IPS DF 4.7 (cell line): ENCODE results near the gene ZFHX3.

Experiments
- DNase-seq: peaks from one replicate; pipeline ENCODE4 v3.0.0-alpha.2; 2013; ENCODE audit warnings: low spot score; ENCODE audit errors: extremely low read depth

ZFHX3 gene

DNA sequence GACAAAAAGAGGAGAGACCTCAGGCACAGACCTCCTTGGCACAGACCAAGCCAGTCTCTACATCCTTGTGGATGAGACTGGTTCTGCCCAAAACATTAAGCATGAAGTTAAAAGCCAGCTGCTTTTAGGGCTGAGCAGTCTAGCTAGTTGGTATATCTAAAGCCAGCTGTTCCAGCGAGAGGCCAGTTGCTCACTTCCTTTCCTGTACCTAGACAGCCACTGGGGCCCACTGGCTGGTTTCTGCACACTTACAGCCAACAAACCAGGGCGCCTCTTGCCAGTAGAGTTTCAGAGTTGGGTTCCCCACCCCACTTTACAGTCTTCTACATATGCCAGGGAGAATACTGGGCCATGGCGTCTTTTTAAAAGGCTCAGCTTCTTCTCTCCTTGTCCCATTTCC is 242.4 kb downstream of the ZFHX3 start:
- no peak for DNase-seq

DNA sequence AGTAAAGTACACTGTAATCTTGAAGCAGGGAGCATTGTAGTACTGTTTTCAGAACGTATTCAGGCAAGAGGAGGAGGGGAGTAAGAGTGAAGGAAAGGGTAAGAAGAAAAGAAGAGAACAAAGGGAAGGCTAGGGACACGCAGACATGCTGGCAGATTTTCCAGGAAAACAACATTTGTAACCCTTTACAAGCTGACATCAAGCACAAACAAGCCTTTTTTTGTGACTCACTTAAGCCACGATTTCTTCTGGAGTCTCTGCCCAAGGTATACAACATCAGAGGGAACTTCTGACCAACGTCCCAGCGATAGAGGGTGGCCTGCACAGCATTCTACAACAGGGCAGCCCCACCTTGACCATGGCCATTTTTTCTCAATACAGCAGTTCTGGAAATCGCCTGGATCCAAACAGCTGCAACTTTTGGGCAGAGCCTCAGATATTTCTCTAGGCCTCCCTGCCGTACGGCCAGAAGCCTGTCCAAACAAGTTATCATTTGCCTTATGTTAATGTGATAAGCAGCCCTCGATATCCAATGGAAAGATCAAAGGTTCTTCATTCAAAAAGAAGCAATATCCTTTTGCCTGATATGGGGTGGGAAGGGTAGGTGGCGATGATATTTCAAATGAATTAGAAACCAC is 247.3 kb downstream of the ZFHX3 start:
- DNase-seq = no peak

DNA sequence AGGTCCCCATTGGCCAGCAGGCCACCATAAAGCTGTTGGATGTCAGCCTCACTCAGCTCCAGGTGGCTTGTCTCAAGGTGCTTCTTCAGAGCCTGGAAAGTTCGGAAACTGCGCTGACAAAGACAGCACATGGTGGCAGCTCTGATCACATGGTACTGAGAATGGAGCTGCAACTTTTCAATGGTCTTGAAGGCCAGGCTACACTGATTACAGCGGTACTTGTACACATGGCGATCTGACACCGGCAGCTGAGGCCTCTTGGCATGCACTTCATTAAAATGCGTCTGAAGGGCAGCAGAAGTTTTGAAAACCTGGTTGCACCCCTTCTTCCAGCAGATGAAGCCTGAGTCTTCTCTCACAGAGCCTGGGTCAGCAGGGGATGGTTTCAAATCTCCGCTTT is 249.7 kb downstream of the ZFHX3 start:
- DNase-seq = no peak

DNA sequence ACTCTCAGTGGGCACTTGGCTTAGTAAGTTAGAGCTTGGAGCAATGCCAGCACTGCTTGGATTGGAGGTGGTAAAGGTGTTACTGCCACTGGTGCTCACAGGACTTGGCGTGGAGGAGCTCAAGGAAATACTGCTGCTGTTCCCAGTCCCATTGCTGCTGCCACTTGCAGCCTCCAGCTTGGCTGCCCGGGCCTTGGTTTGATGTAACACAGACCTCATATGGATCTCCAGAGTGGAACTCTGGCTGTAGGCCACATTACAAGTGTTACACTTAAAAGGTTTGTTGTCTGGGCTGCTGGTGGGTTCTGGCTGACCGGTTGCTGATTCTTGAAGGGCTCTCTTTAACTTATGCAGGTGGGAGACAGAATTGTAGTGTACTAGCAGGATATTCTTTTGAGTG is 250.3 kb downstream of the ZFHX3 start:
- DNase-seq = no peak

DNA sequence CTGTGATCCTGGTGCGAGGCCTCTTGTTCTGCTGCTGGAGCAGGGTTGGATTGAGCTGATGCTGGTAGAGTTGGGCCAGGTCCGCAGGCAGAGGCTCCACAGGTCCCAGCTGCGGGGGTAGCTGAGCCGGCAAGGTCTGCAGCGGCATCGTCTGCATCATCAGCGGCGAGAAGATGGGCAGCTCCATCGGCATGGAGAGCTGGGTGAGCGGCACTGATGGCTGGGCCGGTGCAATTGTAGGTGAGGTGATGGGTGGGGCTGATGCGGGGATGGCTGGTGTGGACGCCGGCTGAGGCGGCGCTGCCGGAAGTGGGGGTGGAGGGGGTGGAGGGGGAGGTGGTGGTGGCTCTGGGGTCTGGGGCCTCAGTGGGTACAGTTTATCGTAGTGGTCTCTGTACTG is 251.7 kb downstream of the ZFHX3 start:
- DNase-seq = no peak

DNA sequence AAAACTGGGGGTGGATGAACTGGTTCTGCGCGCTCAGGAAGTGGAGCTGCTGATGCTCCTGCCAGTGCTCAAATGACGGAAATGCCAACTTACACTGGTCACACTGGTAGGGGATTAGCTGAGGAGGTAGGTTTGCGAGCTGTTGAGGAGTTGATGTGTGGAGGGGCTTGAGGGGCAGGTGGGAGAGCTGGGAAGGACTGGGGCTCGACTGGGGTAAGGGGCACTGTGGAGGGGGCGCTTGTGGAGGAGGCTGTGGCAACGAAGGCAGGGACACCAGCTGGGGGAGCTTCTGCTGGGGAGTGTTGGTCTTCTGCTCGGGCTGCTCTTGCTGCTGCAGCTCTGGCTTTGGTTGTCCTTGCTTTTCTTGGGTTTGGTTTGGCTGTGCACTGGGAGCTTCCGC is 252.9 kb downstream of the ZFHX3 start:
- no peak for DNase-seq

DNA sequence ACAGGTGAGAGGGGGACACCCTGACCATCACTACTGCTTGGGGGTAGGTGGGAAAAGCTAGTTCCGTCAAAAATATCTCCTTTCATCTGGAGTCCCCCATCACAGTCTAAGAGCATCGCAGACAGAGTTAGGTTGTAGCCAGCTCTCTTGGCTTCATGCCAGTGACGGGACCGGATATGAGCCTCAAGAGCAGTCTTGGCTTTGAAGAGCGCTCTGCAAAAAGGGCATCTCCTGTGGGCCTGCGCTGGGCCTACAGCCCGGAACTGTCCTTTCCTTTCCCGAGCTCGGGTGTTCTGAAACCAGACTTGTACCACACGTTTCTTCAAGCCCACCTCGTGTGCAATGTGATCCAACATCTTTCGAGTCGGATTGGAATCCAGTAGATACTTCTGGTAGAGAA is 253.6 kb downstream of the ZFHX3 start:
- no peak for DNase-seq

DNA sequence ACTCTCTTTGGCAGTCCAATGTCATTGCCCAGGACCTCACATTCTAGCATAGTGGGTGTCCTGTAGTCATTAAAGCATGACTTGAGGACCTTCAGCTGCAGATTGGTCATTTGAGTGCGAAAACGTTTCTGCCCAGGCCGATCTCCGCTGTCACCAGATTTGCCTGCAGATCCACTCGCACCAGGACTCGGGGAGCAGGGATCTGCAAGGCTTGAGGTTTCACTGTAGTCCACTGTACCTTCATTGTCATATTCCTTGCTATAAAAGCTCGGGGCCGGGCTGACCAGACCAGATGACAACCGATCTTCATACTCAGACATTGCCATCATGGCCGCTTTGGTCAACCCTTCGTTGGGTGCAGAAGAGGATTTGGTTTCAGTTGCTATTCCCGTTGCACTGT is 254.2 kb downstream of the ZFHX3 start:
- DNase-seq = no peak

DNA sequence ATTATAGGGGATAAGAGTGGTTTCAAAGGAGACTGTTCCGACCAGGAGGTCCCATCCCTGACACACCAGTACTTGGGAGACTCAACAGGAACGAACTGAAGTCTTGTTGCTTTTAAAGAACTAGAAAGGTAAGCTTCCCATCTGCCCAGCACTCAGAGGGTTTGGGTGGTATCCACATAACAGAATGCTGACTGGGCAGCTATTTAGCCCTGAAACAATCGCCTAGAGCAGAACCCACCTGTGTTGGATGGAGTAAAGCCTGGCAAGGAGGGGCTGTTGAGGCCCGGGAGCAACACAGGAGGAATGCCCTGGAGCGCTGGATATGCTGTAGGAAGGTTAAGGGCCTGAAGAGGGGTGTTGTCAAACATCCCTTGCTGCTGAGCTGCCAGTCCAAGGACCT is 254.9 kb downstream of the ZFHX3 start:
- DNase-seq = no peak

DNA sequence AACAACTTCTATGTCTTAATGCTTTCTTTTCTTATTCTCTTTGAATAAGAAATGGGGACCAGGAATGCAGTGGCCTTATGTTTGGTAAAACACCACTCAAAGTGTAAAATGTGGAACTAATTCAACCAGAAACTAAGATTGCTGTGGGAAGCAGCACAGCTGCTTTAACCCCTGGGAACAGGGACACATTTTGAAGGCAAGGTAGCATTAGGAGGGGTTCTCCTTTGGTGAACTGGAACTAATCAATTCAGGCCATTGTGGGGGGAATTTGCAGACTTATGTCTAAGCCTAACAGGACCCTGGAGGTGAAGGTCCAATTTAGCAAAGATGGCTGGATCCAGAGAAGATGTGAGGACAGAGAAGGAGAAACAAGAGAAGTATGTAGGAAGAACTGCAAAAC is 256.1 kb downstream of the ZFHX3 start:
- no peak for DNase-seq

DNA sequence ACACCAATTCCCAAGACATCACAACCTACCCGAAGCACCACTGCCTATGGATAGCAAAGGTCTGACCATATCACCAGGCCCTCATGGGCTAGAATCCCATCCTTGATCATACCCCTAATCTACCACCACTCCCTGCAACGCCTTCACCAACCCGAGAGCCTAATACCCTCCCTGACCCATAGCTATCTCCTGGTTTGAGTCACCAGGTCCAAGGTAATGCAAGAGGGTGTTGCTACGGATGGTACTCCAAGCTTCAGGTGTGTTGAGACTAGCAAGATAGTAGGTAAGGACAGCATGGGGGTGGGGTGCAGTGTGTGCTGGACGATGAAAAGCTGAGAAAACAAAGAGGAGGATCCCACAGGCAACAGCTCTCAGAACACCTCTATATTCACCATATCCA is 258.0 kb downstream of the ZFHX3 start:
- DNase-seq = no peak

DNA sequence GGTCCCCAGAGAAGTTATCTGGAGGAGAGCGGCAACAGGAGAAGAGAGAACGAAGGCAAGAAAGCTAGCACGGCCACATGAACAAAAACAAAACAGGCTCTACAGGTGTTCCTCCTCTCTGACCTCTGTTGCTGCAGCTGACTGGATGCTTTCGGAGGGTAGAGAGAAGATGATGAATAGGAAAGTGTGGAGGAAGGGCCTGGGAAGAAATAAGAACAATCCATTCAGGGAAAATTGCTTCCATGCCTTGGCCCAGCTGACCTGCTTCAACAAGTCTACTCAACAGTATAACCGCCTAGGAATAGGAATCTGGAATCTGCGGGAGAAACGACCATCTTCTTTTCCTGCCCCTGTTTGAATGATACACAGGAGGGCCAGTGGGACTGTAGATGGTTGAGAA is 258.5 kb downstream of the ZFHX3 start:
- no peak for DNase-seq

DNA sequence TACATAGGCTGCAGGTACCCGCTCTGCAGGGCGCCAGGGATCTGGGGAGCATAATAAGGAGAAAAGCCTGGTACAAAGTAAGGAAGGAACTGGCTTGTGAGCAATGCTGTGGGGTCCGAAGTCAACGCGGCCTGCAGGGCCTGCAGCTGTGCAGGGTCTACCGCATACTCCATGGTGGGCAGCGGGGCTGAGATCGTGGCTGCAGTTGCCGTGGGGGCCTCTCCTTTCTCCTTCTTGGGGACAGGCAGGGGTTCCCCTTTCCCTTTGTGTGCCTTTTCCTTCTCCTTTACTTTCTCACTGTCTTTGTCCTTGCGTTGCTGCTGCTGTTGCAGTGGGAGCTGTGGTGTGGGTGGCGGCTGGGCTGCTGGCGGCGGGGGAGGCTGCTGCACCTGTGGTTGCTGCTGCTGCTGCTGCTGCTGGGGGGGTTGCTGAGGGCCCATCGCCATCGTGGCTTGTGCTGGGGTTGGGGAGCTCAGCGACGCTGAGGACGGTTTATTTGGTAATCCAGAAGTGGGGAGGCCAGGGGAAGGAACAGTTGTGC is 259.6 kb downstream of the ZFHX3 start:
- no peak for DNase-seq

DNA sequence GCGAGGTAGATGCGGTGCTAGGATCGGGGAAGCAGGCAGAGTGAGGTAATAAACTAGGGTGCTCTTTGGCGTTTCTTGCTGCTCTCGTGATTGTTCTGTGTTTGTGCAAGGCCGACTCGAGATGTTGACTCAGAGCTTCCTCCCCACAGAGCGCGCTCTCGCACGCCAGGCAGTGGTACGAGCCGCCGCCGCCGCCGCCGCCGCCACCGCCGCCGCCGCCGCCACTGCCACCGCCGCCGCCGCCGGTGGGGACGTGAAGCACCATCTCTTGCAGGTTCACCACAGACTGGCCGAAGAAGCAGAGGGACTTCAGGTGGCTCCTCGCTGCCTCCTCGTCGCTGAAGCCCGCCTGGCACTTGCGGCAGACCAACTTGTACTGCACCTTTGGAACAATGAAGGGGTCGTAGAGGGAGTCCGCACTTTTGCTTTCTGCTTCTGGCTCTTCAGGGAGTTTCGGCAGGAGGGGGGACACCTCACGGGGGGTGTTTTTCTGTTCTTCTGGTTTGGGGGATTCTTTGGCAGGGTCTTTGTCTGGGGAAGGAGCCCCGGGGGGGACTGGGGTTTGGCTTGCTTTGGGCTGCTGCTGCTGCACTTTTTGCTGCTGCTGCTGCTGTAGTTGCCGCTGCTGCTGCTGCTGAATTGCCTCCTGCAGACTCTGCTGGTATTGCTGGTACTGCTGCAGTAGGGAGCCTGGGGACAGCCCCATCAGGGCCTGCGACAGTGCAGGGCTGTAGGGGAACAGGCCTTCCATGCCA is 260.2 kb downstream of the ZFHX3 start:
- DNase-seq = no peak

DNA sequence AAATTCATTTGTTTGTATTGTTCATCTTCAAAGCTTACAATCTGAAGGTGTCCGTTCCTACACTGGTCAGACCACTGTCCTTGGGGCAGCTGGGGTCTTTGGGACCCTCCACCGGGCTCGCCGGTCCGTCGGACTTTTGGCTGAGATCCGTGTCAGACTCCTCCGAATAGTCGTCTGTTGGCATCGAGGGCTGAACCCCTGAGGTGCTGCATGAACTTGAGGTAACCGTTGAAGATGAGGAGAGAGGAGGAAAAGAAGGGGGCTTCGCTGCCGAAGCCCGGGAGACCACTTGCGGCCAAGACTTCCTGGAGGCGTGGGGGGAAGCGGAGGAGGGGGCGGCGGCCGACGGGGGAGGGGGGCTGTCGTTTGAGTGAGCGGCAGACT is 260.8 kb downstream of the ZFHX3 start:
- no peak for DNase-seq

DNA sequence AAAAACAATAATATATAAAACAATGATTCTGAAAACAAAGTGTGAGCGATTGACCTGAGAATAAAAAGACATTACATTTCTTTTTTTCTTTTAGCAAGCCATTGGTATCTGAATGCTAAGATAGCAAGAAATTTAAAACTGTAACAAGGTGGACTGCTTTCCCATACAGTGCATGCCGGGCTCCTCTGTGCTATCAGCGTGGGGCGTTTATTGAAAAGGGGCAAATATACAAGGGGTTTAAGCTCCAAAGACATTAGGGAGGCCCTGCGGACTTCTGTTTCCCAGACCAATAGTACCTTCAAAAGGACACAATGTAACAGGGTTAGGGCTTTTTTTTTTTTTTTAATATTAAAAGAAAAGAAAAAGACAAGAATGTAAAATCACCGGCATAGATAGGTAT is 261.3 kb downstream of the ZFHX3 start:
- no peak for DNase-seq

DNA sequence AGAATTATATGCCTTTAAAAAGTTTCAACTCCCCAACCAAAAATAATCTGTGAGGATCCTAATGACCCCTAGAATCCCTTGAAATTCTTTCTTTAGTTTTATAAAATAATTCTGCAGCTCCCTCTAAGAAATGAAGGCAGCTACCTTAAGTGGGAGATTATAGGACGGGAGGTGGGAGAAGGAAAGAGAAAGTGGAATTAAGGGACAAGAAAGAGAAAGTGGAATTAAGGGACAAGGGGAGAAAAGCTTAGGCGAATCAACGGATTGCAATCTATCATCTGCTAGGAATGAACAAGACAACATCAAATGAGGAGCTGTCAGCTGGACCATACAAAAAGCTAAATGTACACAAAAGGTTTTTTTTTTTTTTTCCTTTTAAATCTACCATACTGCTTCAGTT is 262.0 kb downstream of the ZFHX3 start:
- no peak for DNase-seq

DNA sequence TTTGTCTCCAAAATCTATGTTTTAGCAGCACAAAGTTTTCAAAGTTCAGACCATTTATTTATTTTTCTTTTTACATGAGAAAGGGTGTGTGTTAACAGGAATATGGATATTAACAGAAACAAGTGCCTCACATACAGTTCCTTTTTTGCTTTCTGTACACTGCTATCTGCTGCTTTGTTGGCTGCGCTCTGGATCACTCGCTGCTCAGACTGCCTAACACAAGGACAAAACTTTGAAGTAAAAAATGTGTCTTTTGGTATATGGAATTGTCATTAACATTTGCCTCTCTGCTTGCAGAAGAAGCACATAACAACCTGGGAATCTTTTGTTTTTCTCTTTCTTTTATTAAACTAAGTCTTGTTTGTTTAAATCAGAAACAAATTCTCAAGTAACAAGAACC is 262.8 kb downstream of the ZFHX3 start:
- no peak for DNase-seq

DNA sequence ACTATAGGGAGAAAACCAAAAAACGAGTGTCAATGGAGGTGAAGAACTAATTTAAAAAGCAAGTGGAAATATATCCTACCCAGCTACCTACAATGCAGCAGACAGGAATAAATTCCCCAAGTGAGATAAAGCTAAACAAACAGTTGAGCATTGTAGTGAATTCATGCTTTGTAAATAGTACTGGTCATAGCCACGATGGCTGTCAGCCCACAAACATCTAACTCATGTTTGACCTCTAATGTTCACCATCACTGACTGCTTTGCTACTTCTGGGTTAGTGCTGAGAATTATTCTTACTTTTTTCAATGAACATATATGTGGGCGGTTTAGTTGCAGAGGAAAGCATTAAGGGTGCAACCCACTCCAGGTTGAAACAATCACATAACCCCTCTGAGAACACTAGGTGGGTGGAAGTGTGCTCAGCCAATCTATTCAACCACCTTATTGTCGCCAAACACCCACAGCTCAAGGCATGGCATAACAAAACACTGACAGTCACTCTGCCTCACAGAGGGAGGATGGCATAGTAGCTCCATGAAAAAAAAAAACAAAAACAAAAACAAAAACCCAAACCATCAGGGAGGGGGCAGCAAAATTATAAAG is 264.1 kb downstream of the ZFHX3 start:
- no peak for DNase-seq

DNA sequence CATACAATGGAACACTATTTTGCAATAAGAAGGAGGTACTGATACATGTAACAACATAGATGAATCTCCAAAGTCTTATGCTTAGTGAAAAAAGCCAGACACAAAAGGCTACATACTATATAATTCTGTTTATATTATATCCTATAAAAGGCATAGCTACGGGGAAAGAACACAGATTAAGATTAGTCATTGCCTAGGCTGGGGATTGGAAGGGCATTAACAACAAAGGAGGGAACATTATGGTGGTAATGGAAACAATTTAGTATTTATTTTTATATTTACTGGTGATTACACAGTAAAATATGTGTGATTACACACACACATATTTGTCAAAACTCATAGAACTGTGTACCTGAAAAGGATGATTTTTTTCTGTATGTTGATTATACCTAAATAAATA is 278.1 kb downstream of the ZFHX3 start:
- no peak for DNase-seq

DNA sequence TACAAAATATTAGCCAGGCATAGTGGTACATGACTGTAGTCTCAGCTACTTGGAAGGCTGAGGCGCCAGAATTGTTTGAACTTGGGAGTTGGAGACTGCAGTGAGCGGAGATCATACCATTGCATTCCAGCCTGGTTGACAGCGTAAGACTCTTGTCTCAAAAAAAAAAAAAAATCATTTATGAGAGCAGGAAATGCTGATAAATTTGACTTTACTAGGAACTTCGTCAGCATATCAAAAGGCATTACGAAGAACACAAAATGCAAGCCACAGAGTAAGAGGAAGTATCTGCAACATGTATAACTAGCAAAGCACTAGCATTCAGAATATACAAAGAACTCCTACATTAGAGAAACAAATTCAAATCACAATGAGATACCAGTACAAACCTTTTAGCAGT is 279.3 kb downstream of the ZFHX3 start:
- no peak for DNase-seq

DNA sequence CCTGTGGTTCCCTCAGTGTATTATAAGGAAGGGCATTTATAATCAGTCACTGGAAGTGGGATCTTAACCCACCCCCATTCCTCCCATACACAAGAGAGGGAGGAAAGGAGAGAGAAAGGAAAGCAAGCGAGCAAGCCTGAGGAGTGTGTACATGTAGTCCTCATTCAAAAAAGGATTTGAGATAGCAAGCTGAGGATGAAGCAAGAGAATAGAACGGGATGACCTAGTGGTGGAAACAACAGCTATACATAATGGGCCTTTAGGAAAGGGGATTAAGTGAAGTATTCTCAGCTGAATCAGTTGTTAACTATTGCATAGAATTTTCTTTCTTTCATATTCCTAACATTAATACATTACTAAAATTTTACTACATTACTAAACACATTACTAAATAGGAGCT is 281.4 kb downstream of the ZFHX3 start:
- DNase-seq = no peak
